Stimulated activated memory B cell treated with anti-CD40 and anti-IgM and Interleukin-4, amounts not matched to agents 10 μg/mL and 1 μg/mL and 100 μg/mL, for 72 hours (primary cell): ENCODE measurements around the gene NAT14.
A peak's percentile ranks its signal among the peaks of the same experiment; 100 is the strongest.
"Not testable (repeated sequence)": the region's sequence is repeated elsewhere in the genome, so short reads cannot be mapped to it uniquely, and the experiment has no call there.

Source experiments
- ATAC-seq: fragments of 150-1000 bp; cut with Tn5 transposase; 2 replicates; pipeline ENCODE4 v1.10.0; 2021
- H3K27ac Mint-ChIP-seq: one replicate; pipeline ENCODE4 v1.8.0; 2022; ENCODE audit warnings: mild to moderate bottlenecking, mixed read lengths
- H3K27me3 Mint-ChIP-seq: one replicate; pipeline ENCODE4 v1.8.0; 2022; ENCODE audit warnings: mixed read lengths
- H3K36me3 Mint-ChIP-seq: one replicate; pipeline ENCODE4 v1.8.0; 2022; ENCODE audit warnings: mixed read lengths
- H3K4me1 Mint-ChIP-seq: one replicate; pipeline ENCODE4 v1.8.0; 2022; ENCODE audit warnings: mixed read lengths
- H3K4me3 Mint-ChIP-seq: one replicate; pipeline ENCODE4 v1.8.0; 2022; ENCODE audit warnings: mild to moderate bottlenecking, moderate library complexity, mixed read lengths
- H3K9me3 Mint-ChIP-seq: one replicate; pipeline ENCODE4 v1.8.0; 2022; ENCODE audit warnings: mixed read lengths

Gene NAT14

DNA sequence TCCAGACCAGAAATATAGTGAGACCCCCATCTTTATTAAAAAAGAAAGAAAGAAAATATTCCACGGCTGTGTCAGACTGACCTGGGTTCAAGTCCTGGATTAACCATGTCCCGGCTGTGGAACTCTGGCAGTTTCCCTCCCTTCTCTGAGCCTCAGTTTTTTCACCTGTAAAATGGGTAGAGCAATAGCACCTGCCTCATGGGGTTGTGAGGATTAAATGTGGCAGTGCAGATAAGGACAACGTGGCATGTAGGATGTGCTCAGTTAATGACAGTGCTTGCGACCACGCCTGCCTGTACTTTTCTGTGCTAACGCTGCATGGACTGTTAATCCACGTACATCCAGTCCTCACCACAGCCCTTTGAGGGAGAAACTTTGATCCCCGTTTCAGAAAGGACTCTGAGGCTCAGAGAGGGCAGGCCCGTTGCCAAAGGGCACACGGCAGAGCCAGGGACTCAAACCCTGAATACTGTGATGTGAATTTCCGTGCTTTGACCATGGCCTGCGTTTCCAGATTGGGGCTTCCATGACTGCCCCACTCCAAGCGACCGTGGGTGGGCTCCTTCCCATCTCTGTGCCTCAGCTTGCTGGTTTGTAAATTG lies 35.8 kb downstream of the NAT14 start:
- Mint-ChIP-seq H3K4me3 (no peak overlapping the region), H3K9me3 (no peaks in the 10 kb centered on the region), H3K27ac (no peak overlapping the region), H3K36me3 (no peaks in the 10 kb centered on the region), H3K4me1 (peaks cover 8% of the 10 kb centered on the region), H3K27me3 (no peaks in the 10 kb centered on the region)
- no peak for ATAC-seq

GRCh38 chr19:55525289-55526101 lies 40.5 kb downstream of the NAT14 start:
- Mint-ChIP-seq H3K9me3 (no peaks in the 10 kb centered on the region), H3K27ac (no peak overlapping the region), H3K36me3 (no peaks in the 10 kb centered on the region), H3K4me3 (no peak overlapping the region), H3K4me1 (no peaks in the 10 kb centered on the region), H3K27me3 (no peaks in the 10 kb centered on the region)
- ATAC-seq, result no peak

DNA sequence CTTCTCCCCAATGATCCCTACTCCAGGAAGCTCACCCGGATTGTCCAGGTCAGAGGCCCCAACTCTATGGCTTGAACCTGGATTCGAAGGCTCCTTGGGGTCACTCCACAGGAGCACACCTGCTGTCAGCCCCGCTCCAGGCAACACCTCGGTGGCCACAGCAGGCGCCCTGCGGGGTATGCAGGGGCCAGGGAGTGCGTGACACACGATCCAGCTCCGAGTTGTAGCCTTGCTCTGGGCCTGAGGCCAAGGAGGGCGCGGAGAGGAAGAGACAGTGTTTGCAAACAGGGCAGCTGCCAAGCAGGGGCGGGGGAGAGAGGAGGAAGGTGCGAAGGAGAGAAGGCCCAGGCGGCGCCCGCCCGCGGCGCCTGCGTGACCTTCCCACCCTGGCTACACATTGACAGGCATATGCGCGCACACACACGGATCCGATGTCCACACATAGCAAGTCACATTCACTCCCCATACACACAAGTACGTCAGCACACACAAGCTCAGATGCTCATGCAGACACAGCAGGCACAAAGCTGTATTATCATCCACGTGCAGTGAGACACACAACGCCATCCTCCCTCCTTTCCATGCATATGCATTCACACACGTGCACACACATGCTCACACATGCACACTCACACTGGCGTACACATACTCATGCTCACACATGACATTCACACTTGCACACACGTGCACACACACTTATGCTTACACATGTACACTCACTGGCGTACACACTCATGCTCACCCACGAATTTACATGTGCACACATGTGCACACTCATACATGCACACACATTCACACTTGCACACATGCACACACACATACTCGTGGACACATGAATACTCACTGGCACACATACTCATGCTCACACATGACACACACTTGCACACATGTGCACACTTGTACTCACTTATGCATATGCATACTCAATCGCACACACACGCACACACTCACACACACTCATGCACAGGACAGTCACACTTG lies 41.5 kb downstream of the NAT14 start:
- H3K27ac Mint-ChIP-seq, result no peak overlapping the region
- no peaks in the 10 kb centered on the region for H3K36me3 Mint-ChIP-seq
- no peak for ATAC-seq
- H3K9me3 Mint-ChIP-seq, result no peaks in the 10 kb centered on the region
- no peaks in the 10 kb centered on the region for H3K27me3 Mint-ChIP-seq
- no peak overlapping the region for H3K4me3 Mint-ChIP-seq
- no peaks in the 10 kb centered on the region for H3K4me1 Mint-ChIP-seq

DNA sequence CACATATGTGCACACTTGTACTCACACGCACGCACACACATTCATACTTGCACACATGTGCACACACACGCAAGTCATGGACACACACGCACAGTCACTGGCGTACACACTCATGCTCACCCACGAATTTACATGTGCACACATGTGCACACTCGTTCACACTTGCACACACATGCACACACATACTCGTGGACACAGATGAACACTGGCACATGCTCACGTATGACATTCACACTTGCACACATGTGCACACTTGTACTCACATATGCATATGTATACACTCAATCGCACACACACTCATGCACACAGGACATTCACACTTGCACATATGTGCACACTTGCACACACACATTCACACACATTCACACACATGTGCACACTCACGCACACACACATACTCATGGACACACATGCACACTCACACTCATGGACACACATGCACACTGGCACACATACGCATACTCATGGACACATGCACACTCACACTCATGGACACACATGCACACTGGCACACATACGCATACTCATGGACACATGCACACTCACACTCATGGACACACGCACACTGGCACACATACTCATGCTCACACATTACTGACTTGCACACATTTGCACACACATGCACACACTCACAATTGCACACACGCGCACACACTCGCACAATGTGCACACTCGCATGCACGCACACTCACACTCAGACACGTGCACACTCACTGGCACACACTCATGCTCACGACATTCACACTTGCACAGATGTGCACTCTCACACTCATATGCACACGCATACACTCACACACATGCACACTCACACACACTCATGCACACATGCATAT lies 42.4 kb downstream of the NAT14 start:
- H3K9me3 Mint-ChIP-seq, result no peaks in the 10 kb centered on the region
- H3K4me3 Mint-ChIP-seq, result no peak overlapping the region
- no peak for ATAC-seq
- no peaks in the 10 kb centered on the region for H3K27me3 Mint-ChIP-seq
- H3K27ac Mint-ChIP-seq, result no peak overlapping the region
- H3K4me1 Mint-ChIP-seq, result no peaks in the 10 kb centered on the region
- no peaks in the 10 kb centered on the region for H3K36me3 Mint-ChIP-seq

- H3K27me3 Mint-ChIP-seq, result no peaks in the 10 kb centered on the region
- ATAC-seq, result no peak
Measured at GRCh38 chr19:55528030-55528803, 43.2 kb downstream of the NAT14 start.

DNA sequence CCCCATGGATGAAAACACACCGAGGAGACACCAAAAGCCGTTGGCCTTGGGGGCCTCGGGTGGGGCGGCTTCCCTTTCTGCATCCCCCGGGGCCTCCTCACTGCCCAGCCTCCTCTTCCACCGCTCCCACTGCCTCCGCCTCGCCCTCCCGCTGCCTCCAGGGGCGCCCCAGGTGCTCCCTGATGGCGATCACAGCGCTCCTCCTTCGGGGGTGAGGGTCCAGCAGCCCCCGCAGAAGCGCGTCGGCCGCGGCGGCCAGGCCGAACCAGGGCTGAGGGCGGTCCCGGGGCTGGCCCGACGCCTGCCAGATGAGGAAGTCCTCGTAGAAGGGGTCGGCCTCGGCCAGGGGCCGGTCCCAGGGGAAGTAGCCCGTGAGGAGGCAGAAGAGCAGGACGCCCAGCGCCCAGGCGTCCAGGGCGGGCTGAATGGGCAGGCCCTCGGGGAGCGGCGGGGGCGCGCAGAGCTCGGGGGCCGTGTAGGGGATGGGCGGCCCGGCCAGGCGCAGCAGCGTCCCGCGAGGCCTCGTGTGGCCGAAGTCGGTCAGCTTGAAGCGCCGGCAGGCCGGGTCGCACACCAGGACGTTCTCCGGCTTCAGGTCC lies 44.7 kb downstream of the NAT14 start:
- H3K27me3 Mint-ChIP-seq, result peaks cover 10% of the 10 kb centered on the region
- H3K27ac Mint-ChIP-seq, result no peak overlapping the region
- no peaks in the 10 kb centered on the region for H3K4me1 Mint-ChIP-seq
- H3K4me3 Mint-ChIP-seq, result no peak overlapping the region
- ATAC-seq, result peak; percentile 39
- no peaks in the 10 kb centered on the region for H3K36me3 Mint-ChIP-seq
- H3K9me3 Mint-ChIP-seq, result no peaks in the 10 kb centered on the region

More at GRCh38 chr19:55528030-55528803, 43.2 kb downstream of the NAT14 start:
- no peak overlapping the region for H3K4me3 Mint-ChIP-seq
- no peaks in the 10 kb centered on the region for H3K36me3 Mint-ChIP-seq
- H3K9me3 Mint-ChIP-seq, result no peaks in the 10 kb centered on the region
- H3K27ac Mint-ChIP-seq, result no peak overlapping the region
- no peaks in the 10 kb centered on the region for H3K4me1 Mint-ChIP-seq

- Mint-ChIP-seq H3K27ac (no peak overlapping the region), H3K4me3 (no peak overlapping the region), H3K4me1 (no peaks in the 10 kb centered on the region), H3K36me3 (no peaks in the 10 kb centered on the region), H3K27me3 (peaks cover 10% of the 10 kb centered on the region), H3K9me3 (no peaks in the 10 kb centered on the region)
- peak; percentile 29 for ATAC-seq
Measured at GRCh38 chr19:55530996-55531395, 46.0 kb downstream of the NAT14 start.

DNA sequence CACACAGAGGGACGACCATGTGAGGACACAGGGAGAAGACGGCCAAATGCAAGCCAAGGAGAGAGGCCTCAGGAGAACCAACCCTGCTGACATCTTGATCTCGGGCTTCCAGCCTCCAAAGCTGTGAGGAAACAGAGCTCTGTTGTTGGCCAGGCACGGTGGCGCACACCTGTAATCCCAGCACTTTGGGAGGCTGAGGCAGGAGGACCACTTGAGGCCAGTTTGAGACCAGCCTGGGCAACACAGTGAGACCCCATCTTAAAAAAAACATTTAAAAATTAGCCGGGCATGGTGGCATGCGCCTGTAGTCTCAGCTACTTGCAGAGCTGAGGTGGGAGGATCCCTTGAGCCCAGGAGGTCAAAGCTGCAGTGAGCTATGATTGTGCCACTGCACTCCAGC lies 49.3 kb downstream of the NAT14 start:
- peaks cover 10% of the 10 kb centered on the region for H3K27me3 Mint-ChIP-seq
- H3K9me3 Mint-ChIP-seq, H3K36me3 Mint-ChIP-seq: not testable (repeated sequence)

DNA sequence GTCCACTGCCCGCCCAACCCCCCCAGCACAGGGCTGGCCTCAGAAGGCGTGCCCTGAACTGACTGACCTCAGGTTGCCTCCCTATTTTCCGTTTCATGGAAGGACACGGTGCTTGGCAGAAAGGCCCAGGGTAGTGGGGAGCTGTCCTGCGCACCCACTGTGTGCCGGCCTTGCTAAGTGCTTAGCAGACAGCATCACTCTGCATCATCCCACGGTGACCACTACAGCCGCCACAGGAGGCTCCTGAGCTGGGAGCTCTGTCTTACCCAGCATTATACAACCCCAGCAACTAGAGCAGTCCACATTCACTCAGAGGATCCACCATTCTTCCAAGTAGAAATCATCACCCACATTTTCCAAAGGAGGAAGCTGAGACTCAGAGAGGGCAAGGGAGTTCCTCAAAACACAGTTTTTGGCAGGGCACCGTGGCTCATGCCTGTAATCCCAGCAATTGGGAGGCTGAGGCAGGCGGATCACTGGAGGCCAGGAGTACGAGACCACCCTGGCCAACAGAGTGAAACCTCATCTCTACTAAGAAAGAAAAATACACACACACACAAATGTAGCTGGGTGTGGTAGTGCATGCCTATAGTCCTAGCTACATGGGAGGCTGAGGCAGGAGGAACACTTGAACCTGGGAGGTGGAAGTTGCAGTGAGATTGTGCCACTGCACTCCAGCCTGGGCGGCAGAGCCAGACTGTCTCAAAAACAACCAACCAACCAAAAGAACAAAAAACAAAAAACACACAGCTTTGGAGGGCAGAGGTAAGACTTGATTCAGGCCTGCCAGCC lies 50.4 kb downstream of the NAT14 start:
- Mint-ChIP-seq H3K4me1 (no peaks in the 10 kb centered on the region), H3K9me3 (no peaks in the 10 kb centered on the region), H3K27ac (no peak overlapping the region), H3K27me3 (peaks cover 10% of the 10 kb centered on the region), H3K4me3 (no peak overlapping the region), H3K36me3 (no peaks in the 10 kb centered on the region)
- ATAC-seq, result no peak

More for the DNA sequence above, 49.3 kb downstream of the NAT14 start:
- ATAC-seq, H3K27ac Mint-ChIP-seq, H3K4me3 Mint-ChIP-seq, H3K4me1 Mint-ChIP-seq: not testable (repeated sequence)

DNA sequence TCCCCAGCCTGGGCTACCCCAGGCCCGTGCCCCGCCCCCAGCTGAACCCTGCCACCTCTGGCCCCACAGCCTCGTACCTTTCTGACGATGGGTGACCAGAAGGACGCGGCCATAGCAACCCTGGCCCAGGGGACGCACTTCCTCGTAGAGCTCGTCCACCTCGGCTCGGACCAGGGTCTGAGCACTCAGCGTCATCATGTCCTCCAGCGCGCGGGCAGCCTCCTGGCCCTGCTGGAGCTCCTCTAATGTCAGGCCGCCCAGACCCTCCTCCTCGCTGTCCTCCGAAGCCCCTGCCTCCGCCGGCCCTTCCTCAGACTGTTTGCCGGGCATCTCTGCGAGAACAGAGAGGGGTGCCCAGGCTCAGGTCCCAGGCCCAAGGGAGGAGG lies 51.0 kb downstream of the NAT14 start:
- Mint-ChIP-seq H3K36me3 (no peaks in the 10 kb centered on the region), H3K4me1 (no peaks in the 10 kb centered on the region), H3K27me3 (peaks cover 10% of the 10 kb centered on the region), H3K4me3 (no peak overlapping the region), H3K9me3 (no peaks in the 10 kb centered on the region), H3K27ac (no peak overlapping the region)
- ATAC-seq, result peak; percentile 34

- ATAC-seq, result no peak
- no peaks in the 10 kb centered on the region for H3K4me1 Mint-ChIP-seq
- H3K4me3 Mint-ChIP-seq, result no peak overlapping the region
- no peak overlapping the region for H3K27ac Mint-ChIP-seq
- H3K36me3 Mint-ChIP-seq, result no peaks in the 10 kb centered on the region
- no peaks in the 10 kb centered on the region for H3K9me3 Mint-ChIP-seq
- H3K27me3 Mint-ChIP-seq, result peaks cover 10% of the 10 kb centered on the region
Measured at GRCh38 chr19:55536366-55536765, 51.4 kb downstream of the NAT14 start.
